ENCODE data around the gene EFCAB7.

DNA sequence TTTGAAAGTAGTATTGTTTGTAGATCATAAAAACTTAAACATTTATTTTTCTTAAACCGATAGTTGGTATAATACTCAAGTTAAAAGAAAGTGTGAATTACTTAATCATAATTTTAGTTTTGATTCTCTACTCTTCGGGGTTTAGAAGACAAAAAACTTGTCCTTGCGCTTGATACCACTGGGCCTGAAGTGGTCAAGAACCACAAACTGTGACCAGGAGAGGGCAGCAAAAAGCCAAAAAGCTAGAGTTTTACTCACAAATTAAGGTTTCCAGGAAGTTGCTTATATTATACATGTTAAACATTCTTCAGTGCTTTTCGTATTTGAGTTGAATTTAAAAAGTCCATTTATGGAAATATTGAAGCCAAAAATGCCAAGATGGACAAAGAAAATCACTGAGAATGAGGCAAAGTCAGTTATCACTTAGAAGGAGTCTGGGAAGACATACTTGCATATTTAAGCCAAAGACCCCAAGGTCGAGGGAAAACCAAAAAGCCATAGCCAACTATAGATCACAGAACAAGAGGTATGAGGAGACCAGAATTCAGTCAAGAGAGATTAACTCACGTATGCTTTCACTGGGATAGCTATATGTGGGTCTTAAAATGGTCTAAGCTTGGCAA lies 34.2 kb downstream of the EFCAB7 start:
- TF ChIP-seq GATA3 (IDR thresholded peaks at IDR 0.05; ENCODE audit: low read depth, low read length) (no peak), GATA2 (IDR thresholded peaks at IDR 0.05; ENCODE audit: low read depth, low read length) (no peak)

Measured in SH-SY5Y (cell line).